Stimulated activated CD8-positive, alpha-beta memory T cell treated with anti-CD3 and anti-CD28 coated beads, Interleukin-2, amount 100 ng/mL, for 1 hour (primary cell): ENCODE results near the gene TDRKH.

Source experiments
- DNase-seq, 2 donors: peaks; one replicate each; pipeline ENCODE4 v3.0.0-alpha.2; 2020; ENCODE audit warnings: low read depth in 2 of 2

Gene TDRKH

DNA sequence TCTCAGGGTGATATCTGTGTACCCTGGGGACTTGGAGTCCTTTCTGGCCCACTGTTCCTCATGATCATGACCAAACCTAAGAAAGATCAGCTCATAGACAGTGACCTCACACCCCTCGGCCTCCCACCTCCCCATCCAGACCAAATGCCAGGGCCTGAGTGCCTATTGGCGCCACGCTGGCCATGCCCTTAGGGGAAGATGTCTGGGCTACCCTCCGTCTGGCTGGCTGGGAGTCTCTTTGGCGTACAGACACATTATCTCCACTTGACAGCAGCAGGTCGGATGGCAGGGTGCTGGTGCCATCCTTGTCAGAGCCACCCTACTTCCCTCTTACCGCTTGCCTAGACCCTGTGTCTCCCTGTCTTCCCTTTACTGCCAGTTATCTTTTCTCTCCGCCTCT lies 32.9 kb upstream of the TDRKH start:
- no peak for DNase-seq

DNA sequence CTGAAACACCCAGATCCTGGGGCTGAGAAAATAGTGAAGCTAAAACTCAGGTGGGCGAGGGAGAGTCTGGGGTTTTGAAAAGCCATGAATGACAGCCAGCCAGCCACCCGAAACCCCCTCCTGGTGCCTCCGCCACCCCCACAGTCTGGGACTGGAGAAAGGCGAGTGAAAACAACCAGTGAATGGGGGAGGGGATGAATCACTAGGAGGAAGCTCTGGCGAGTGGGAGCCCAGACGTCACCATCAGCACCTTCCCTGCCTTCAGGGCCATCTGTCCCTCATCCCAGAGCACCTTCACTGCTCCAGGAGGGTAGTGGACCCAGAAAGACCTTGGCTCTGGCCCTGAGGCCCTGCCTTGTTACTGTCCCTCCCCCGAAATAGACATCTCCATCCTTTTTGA lies 32.1 kb upstream of the TDRKH start:
- DNase-seq = no peak

DNA sequence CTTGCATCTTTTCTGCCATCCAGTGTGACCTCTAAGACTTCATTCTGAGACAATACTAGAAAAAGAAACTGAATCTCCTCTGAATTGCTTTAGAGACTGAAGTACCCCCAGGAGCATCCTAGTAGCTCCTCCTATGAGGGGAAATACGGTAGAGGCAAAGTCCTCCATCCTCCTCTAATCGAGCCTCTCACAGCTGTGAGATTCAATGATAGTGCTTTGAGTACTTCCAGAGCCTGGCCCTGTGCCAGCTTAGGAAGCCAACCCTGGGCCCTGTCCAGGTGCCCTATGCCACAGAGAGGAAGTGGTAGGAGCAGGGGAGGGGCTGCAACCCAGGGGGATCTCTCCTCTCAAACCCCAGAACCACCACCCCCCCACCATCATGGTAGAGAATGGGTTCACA lies 30.6 kb upstream of the TDRKH start:
- DNase-seq = no peak

DNA sequence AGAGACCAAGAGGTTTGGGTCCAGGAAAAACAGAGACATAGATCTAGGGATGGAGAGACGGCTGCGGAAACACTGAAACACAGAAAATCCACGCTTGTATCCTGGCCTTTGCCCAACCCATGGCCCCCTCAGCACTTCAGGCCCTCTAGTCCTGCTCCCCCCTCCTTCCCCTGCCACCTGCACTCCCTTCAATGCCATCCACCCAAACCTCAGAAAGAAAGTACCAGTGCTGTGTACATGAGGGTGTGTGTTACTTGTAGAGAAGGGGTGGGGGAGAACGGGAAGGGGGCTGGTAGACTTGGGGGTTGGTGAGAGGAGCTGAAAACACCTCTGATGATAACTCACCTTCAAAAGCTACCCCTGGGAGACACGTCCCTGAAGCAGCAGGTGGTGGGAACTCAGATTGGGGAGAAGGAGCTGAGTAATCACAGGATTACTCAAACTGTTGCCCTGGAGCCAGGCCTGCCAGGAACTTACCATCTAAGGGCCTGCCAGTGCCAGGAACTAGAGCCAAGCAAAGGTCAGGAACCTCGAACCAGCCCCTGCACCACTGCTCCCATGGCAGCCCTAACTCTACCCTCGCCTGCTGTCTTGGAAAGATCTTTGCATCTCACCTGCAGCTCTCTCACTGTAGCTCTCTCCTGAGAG lies 29.8 kb upstream of the TDRKH start:
- no peak for DNase-seq

DNA sequence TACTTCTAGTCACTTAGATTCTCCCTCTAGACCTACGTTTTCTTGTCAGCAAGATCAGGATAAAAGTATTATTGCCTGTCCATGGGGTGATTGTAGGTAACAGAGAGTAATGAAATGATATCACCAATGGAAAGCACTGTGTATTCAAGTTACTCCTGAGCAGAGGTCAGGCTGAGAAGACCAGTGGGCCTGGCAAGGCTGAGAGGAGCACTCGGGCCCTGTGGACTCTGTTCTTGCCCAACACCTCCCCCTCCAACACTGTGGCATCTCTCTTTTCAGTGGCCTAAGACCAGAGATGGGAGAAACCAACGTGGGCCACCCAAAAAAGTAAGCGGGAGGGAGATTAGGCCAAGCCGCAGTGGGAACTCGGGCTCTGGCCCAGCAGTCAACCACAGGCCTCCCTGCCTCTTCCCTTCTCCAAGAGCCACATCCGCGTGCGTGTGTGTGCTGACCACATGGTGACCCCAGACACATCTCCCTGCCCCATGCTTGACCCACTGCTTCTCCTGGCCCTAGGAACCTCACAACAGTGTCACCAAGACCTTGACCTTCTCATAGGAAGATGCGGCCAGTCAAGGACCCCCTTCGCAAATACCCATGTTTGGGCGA lies 29.0 kb upstream of the TDRKH start:
- DNase-seq = no peak

DNA sequence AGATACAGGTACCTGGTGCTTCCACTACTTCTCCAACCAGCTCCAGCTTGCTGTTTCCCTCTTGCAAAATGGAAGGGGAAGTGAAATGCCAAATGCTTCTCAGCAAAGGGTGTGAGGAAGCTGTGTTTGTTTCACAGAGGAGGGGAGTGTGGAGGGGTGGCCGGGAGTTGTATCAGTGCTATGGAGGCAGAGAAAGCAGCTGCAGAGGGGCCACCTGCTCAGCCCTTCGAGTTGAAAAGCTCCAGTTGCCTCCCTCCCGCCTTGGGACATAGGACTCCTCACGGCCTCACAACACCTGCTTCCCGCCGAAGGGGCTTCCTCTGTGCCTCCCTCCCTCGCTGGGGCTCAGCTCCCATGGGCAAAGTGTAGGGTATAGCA lies 27.0 kb upstream of the TDRKH start:
- no peak for DNase-seq

DNA sequence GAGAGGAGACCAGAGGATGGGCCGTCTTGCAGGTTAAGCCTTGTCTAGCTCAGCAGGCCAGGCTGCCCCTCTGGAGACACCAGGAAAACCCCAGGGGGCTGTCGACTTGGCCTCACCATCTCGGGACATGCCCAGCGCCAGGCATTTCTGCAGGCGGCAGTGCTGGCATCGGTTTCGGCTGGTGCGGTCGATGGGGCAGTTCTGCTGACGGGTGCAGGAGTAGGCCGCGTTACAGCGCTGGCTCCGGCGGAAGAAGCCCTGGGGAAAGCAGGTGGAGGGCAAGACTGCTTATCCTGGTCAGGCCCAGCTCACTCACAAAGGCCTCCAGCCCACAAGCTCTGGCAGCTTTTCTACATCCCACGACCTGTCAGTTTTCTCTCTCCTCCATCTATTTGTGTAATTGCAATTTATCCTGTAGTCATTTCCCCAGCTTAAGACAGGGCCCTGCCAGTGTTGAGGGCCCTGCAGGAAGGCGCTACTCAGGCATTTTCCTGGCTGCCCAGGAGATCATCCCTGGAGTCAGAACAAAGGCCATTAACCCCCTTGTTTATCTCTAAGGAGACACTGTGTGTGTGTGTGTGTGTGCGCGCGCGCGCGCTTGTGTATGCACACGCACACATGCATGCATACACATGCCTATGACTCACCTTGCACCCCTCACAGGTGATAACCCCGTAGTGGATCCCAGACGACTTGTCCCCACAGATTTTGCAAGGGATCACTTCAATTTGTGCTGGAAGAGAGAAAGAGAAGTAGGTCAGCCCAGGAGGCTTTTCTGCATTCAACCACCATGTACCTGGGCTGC lies 26.4 kb upstream of the TDRKH start:
- no peak for DNase-seq

DNA sequence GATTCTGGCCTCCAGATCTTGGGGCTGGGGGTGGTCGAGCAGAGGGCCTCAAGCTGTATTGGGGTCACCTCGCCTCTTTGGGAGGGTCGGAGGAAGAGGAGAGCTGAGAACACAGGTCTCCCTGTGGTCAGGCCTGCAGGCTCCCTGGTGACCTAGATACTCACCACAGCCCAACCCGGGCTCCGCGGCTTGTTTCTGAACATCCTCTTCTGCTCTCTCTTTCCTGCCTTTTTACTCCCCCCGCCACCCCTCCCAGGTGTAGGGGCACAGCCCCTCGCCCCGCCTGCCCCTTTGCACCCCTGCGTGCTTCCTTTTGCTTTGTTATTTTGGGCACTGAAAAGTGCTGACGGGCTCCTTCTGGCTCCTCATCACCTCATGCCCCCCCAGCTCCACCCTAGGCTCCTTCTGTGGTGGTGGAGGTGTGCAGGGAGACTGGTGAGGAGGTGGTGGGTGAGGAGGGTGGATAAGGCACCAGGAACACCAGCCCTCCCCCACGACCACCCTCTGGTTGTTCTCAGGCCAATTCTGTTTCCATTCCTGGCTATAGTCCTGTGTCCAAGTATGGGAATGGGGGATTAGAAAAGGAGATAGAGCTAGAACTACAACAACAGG lies 25.5 kb upstream of the TDRKH start:
- no peak for DNase-seq

DNA sequence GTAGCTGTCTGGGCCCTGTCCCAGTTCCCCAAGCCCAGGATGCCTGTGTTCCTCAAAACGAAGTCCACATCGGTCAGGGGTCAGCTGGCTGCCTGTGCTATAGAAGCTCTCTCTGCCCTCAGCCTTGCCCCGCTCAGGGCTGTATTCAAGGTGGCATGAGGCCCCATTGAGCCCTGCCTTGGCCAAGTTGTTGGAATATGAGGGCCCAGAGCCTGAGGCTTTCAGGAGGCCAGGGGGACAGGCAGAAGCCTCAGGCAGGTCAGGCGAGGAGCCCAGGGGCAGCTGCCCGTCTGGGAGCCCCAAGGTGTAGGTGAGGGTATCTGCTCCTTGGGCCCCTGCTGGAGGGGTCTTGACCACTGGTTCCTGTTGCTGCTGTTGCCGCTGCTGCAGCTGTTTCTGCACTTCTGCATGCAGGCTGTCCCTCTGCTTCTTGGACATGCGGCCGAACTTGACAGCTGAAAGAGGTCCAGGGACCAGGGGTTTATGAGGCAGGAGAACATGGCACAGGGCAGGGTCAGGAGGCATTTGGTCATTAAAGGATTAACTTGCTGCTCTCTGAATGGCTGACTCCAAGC lies 24.8 kb upstream of the TDRKH start:
- DNase-seq = no peak

DNA sequence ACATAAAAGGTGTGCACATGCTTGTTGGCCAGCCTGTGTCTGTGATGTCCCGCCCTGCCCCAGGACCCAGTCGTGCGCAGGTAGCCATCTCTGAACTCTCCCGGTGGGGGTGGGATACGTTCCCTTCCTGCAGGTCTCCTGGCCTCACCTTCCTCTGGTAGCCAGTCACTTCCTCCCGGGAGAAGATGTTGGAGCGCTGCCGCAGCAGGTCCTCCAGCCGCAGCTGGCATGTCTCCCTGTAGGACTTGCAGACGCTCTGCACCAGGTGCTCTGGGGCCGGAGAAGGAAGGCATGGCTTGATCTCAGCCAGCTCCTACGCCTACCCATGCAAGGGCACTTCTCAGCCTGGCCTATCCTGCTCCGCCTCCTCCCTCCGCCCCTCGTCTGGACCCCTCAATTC lies 24.1 kb upstream of the TDRKH start:
- no peak for DNase-seq

DNA sequence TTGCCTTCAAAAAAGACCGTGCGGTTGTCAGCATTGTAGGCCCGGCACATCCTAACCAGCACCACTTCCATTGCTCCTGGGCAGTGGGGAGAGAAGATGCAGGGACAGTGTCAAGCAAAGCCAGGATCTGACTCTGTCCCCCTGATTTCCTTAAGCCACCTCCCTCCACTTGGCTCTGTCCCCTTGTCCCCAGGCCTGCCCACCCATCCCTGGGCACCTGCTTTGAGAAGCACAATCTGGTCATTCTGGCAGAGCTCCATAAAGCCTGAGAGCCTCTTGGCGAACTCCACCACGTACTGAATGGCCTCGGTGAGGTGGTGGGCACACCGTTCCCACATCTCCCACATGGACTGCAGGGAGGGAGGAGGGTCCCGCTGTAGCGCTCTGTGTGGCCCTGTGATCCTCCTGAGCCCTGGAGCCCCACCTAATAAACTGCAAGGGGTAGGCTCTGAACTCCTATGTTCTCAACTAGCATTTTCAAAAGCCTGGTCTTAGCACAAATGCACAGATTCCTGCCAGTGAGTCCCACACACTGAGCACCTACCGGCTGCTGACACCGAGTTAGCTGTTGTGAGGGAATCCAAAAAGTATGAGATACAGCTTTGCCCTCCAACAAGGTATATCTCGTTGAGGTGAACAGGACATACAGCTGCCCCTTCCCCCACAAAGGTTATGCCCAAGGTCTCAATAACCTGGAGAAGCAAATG lies 23.1 kb upstream of the TDRKH start:
- DNase-seq = no peak

DNA sequence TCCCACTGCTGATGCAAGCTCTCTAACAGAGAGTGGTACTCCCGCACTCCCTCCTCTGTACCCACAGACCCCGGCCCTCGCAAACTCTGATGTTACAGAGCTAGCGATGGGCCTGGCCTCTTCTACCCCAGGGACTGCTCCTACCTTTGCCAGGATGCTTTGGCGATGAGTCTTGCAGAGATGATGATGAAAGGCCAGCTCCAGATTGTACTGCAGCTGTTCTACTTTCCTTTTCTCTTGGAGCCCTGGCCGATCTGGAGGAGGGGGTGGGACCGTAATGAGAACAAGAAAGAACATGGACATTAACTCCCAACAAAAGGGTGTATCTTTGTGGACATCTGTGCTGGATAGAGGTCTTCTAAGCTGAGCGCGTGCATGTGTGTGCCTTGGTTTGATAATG lies 20.9 kb upstream of the TDRKH start:
- no peak for DNase-seq

DNA sequence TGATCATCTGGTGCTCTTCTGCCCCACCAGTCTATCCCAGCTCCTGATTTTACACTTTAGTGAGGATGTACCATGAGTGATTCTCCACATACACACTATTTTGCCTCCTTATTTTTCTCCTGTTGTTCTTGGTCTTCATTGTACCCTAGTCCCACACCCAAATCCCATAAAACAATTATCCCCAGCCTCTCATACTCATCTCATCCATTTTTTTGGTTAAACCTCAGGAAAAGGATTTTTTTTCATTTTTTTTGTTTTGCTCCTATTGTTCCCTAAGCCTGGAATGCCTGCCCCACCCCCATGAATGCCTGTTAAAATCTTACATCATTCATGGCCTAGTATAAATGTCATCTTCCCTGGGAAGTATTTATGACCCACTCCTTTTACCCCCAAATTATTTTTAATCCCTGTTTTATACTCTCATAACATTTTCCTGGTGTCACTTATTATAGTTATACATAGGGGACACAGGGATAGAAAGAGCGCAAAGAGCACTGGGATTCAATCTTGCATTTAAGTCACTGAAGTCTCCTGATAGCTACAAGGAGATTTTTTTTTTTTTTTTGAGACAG lies 19.8 kb upstream of the TDRKH start:
- DNase-seq = no peak

DNA sequence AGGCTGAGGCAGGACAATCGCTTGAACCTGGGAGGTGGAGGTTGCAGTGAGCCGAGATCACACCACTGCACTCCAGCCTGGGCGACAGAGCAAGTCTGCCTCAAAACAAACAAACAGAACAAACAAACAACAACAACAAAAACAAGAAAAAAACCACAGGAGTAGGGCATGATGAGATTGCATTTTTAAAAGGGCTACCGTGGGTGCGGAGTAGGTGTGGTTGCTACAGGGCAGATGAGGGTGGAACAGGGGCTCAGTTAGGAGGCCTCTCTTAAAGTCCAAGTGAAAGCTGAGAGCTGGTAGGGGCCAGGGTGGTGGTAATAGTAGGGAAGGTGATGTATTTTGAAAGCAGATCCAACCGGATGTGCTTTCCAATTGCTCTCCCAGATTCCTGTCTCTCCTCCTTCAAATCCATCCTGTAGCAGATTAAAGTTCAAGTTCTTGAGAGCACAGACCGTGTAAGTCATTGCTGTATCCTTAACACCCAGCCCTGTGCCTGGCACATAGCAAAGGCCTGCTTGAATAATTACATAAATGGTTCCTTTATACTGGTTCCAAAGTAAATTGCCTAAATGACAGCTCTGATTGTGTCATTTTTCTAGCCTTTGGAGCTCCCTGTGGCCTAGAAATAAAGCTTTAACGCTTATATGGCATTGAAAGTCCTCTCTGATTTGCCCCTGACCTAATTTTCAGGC lies 19.1 kb upstream of the TDRKH start:
- no peak for DNase-seq

DNA sequence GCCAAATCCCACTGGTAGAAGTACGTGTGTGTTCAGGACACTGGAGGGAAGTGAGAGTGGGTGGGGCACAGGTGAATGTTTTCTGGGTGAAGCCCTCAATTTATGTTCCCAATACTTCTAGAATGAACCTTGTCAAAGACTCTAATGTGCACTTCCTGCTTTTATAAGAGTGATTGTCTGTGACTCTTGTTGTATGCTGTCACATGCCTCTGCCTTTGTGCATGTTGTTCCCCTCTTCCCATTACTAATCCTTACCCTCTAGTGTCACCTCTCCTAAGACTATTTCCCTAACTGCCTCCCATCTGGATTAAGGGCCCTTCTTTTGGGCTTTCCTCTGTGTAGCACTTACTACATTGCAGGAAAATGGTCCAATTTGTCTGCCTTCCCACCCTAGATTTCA lies 17.5 kb upstream of the TDRKH start:
- no peak for DNase-seq

DNA sequence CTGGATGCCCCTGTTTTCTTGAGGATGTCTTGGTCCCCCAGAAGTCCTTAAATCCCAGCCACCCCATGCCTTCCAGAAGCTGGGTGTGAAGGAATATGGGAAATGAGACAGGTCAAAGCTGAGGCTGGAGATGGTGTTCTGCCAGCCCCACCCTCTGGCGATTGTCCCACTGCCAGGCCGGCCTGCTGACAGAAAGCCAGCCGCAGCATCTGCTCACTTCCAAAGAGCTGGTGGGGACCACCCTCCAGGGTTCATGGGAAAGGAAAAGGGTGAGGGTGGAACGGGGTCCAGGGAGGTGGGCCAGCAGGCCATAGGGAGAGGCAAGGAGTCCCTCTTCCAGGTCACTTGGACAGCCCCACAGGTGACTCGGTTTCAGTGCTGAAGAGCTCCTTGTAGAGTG lies 16.8 kb upstream of the TDRKH start:
- DNase-seq = no peak

DNA sequence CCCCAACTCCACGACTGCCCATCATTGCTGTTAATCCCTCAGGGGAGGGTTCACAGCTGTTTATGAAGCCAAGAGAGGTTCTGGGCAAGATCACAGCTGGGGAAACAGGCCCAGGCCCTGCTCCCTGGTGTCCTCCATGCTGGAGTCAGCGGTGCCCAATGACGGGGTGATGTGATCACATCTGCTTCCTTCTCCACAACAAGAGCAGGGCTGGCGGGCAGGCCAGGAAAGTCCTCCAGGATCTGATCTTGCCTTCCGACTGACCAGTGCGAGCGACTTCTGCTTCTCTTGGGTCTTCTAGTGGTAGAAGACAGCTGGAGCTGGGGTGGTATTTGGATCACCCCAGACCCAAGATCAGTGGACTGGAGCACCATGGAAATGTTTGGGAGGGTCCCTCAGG lies 15.9 kb upstream of the TDRKH start:
- DNase-seq = no peak

DNA sequence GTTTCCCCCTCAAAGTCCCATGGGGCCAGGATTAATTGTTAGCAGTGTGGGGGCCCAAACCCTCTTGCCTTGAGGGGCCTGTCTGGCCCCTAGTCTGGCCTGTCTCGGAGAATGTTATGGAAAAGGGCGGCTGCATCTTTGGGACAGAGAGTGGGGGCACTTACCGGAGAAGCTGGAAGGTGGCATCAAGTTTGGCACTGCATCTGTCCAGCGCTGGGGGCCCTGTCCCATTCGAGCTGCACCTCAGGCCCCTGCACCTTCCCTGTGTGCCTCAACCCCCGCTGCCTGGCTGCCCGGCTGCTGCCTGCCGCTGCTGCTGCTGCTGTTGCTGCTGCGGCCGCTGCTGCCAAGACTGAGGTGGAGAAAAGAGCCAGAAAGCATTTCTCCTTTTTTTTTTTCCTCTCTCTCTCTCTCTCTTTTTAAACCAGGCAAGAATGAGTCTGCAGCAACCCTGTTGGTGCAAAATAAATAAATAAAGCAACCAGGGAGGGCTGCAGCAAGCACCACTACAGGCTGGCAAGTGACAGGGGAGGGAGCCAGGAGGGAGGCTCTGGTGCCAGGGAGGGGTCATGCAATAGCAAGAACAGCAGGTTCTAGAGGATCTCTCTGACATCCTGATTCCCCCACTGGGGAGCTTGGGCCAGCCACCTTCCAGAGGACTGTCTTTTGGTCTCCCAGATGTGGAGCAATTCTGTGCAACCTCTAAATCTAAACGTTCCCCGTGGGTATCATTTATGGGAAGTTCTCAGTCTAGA lies 14.9 kb upstream of the TDRKH start, which contains the start of gene LINGO4:
Gene LINGO4 (minus strand): TSS at position 354 of the 755 bp plus-strand sequence. CDS start 2,715 bp downstream, outside the sequence.
- no peak for DNase-seq

DNA sequence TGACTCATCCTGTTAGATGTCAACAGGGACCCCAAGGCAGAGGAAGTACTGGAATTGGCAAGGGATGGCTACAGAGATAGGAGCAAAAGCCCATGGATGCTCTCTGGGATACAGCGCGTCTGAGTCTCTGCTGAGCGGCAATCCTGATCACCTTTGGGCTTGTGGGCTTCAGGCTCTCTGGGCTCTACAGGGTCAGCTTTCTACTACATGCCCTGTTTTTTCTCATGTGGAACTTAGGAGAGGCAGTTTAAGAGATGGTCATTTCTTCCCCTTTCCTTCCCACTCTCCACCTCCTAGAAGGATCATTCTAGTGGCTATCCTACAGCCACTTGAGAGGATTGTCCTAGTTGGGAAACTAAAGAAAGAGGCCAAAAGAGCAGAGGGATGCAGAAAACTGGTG lies 13.6 kb upstream of the TDRKH start:
- DNase-seq = no peak

DNA sequence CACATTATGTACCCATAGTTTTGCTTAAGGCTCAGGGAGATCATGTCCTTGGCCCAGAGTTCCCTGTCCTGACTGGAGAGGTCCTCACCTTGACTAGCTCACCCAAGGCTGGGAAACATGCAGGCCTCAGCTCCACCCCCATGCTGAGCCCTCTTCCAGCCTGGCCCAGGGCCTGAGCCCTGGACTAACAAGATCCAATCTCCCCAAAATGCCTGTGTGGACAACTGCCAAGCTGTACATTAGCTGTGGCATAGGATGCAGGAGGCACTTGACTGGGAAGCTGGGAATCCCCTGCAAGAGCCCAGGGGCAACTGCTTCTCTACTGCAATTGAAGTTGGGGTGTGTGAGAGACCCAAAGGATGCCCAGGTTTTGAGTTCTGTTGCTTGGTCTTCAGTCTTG lies 12.9 kb upstream of the TDRKH start:
- no peak for DNase-seq
